K562 (cell line): ENCODE data around the gene CBX3. TPM values are rescaled to one million over a fixed set of nuclear protein-coding genes. Genes with fewer than 3 reads are reported as not detected.

Experiments
- ARHGAP35 ChIP-seq: fragments of 450-650 bp; IDR thresholded peaks from 2 replicates; pipeline ENCODE4 v1.6.1; 2018; ENCODE audit not compliant: partially characterized antibody
- DPF2 ChIP-seq: fragments of 450-650 bp; IDR thresholded peaks from 2 replicates; pipeline ENCODE4 v1.6.1; 2016
- HNRNPUL1 ChIP-seq: fragments of 200-400 bp; formaldehyde crosslinking; IDR thresholded peaks from 2 replicates; pipeline ENCODE4 v1.6.1; 2017; ENCODE audit warnings: low read length
- PHTF2 ChIP-seq: fragments of 250-450 bp; sonication (Bioruptor Pico); IDR thresholded peaks from 2 replicates; pipeline ENCODE4 v1.5.0; 2021; ENCODE audit warnings: mild to moderate bottlenecking
- POLR2H ChIP-seq: IDR thresholded peaks from 2 replicates; pipeline ENCODE4 v1.6.1; 2016; ENCODE audit warnings: missing genetic modification characterization, low read depth, mild to moderate bottlenecking, control low read depth, missing compliant biosample characterization, moderate library complexity
- ZNF318 ChIP-seq, 2 experiments: fragments of 450-650 bp; IDR thresholded peaks; 2 replicates each; pipeline ENCODE4 v1.6.1; 2016; ENCODE audit warnings: mild to moderate bottlenecking in 2 of 2, borderline replicate concordance in 1 of 2, low read depth in 1 of 2, moderate library complexity in 1 of 2
- polyA plus RNA-seq, 8 experiments: library from polyadenylated mRNA; depleted of rRNA in 4 of 8; stranded (reverse) in 5 of 8; unstranded in 3 of 8; fragments of >200 nt; fragmentation: Nextera tagmentation in 2 of 8; fragmentation: Illumina TruSeq in 1 of 8; extraction: Ambion mirVana in 2 of 8; extraction: Trizol in 1 of 8; gene quantifications; 2 replicates each; pipeline versions ENCODE4 v1.2.1 to v1.2.3, GENCODE V29; 2011 to 2014; ENCODE audit warnings: inconsistent platforms in 1 of 8, missing spikeins in 1 of 8
- total RNA-seq, 7 experiments: library from RNA; depleted of rRNA in 6 of 7; stranded (reverse); fragments of >200 nt in 6 of 7; fragmentation: Illumina TruSeq in 2 of 7; extraction: Trizol in 2 of 7; gene quantifications; 2 replicates each; pipeline versions ENCODE4 v1.2.1 to v1.2.3, GENCODE V29; 2011 to 2021; ENCODE audit warnings: low replicate concordance in 1 of 7
- TF ChIP-seq, protein P1 (sequence below): fragments of 150-350 bp; IDR thresholded peaks from 2 replicates; pipeline ENCODE4 v1.6.1; 2014; ENCODE audit warnings: low read depth, mild to moderate bottlenecking, low read length, borderline replicate concordance

Gene CBX3
- total and polyA plus RNA-seq, 9 of the 15 experiments (the other 6 are each of a cell fraction or from before 2014, with no cell fraction given): 198 to 413 (median 328) TPM

GRCh38 chr7:26199301-26200037 is 2.1 kb upstream of the CBX3 start (continued):
- TF ChIP-seq ZNF318 (IDR thresholded peaks at IDR 0.05; ENCODE audit: borderline replicate concordance in 1 of 2, low read depth in 1 of 2) (peak in 1 of 2 experiments; percentile 17; a peak in 1 of 4 replicates), DPF2 (0 out of 2 replicates have a peak, but pooled peaks have one; percentile 7), ARHGAP35 (no peak), POLR2H (peak; percentile 6; the same call in 1 of the 2 replicates), PHTF2 (no peak), HNRNPUL1 (peak; percentile 13; the same call in 1 of the 2 replicates)
- TF ChIP-seq, protein P1, sequence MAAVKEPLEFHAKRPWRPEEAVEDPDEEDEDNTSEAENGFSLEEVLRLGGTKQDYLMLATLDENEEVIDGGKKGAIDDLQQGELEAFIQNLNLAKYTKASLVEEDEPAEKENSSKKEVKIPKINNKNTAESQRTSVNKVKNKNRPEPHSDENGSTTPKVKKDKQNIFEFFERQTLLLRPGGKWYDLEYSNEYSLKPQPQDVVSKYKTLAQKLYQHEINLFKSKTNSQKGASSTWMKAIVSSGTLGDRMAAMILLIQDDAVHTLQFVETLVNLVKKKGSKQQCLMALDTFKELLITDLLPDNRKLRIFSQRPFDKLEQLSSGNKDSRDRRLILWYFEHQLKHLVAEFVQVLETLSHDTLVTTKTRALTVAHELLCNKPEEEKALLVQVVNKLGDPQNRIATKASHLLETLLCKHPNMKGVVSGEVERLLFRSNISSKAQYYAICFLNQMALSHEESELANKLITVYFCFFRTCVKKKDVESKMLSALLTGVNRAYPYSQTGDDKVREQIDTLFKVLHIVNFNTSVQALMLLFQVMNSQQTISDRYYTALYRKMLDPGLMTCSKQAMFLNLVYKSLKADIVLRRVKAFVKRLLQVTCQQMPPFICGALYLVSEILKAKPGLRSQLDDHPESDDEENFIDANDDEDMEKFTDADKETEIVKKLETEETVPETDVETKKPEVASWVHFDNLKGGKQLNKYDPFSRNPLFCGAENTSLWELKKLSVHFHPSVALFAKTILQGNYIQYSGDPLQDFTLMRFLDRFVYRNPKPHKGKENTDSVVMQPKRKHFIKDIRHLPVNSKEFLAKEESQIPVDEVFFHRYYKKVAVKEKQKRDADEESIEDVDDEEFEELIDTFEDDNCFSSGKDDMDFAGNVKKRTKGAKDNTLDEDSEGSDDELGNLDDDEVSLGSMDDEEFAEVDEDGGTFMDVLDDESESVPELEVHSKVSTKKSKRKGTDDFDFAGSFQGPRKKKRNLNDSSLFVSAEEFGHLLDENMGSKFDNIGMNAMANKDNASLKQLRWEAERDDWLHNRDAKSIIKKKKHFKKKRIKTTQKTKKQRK: no peak
